H1 (cell line): ENCODE data around the gene EHBP1. TPM values are rescaled to one million over a fixed set of nuclear protein-coding genes. Genes with fewer than 3 reads are reported as not detected.

Experiments
- CTCF ChIA-PET: fragments of 300-600 bp; sonication (Branson Sonifier 250); formaldehyde crosslinking; loops from one replicate; lab custom pipeline; 2021; ENCODE audit not compliant: partially characterized antibody; lab: Charles Lee
- POLR2A ChIA-PET: fragments of 300-600 bp; sonication (Branson Sonifier 250); formaldehyde crosslinking; loops from one replicate; lab custom pipeline; 2021; ENCODE audit warnings: inconsistent platforms; ENCODE audit not compliant: partially characterized antibody; lab: Charles Lee
- DNase-seq, 2 experiments: peaks; one replicate each; pipeline versions ENCODE4 v3.0.0 to v3.0.0-alpha.2; 2010 to 2022; ENCODE audit warnings: low spot score in 2 of 2, low read depth in 1 of 2, mixed read lengths in 1 of 2
- FAIRE-seq: peaks from 2 replicates; lab custom pipeline; 2011; peaks lifted over from hg19 to GRCh38; lab: Jason Lieb, UNC
- H2AFZ ChIP-seq: 2 replicates; pipeline ENCODE4 v1.8.1; 2012; ENCODE audit warnings: low read length, inconsistent platforms
- H2AK5ac ChIP-seq: 2 replicates; pipeline ENCODE4 v1.6.1; 2013; ENCODE audit warnings: low read depth, low read length
- H2BK120ac ChIP-seq: replicated peaks from 2 replicates; pipeline ENCODE3; 2013; ENCODE audit warnings: low read depth, low read length, inconsistent platforms
- H2BK12ac ChIP-seq: 2 replicates; pipeline ENCODE4 v1.6.1; 2013; ENCODE audit warnings: low read depth, low read length
- H2BK15ac ChIP-seq: 2 replicates; pipeline ENCODE4 v1.6.1; 2013; ENCODE audit warnings: low read length
- H2BK20ac ChIP-seq: 2 replicates; pipeline ENCODE4 v1.6.1; 2013; ENCODE audit warnings: low read length
- H2BK5ac ChIP-seq: 2 replicates; pipeline ENCODE4 v1.6.1; 2013; ENCODE audit warnings: low read depth, low read length
- H3K14ac ChIP-seq: 2 replicates; pipeline ENCODE4 v1.6.1; 2013; ENCODE audit warnings: inconsistent platforms; ENCODE audit not compliant: insufficient read length
- H3K18ac ChIP-seq: 2 replicates; pipeline ENCODE4 v1.6.1; 2013; ENCODE audit warnings: low read length; ENCODE audit errors: extremely low read depth
- H3K23ac ChIP-seq: 2 replicates; pipeline ENCODE4 v1.6.1; 2013; ENCODE audit warnings: inconsistent platforms; ENCODE audit not compliant: insufficient read length
- H3K23me2 ChIP-seq: 2 replicates; pipeline ENCODE4 v1.6.1; 2013; ENCODE audit warnings: low read depth, low read length
- H3K27ac ChIP-seq: 2 replicates; pipeline ENCODE4 v1.6.1; 2011; ENCODE audit warnings: low read depth, low read length, inconsistent platforms
- H3K27me3 ChIP-seq, 4 experiments: replicated peaks in 1 of 4; 1 replicate in 1 of 4; 2 replicates in 3 of 4; pipeline versions ENCODE4 v1.6.1 to v1.8.1; 2011 to 2013; ENCODE audit warnings: low read length in 3 of 4, mild to moderate bottlenecking in 3 of 4, inconsistent platforms in 2 of 4, mixed read lengths in 2 of 4, moderate library complexity in 1 of 4; ENCODE audit not compliant: control insufficient read depth in 3 of 4, insufficient read depth in 3 of 4; ENCODE audit errors: extremely low read depth in 1 of 4
- H3K36me3 ChIP-seq, 4 experiments: 2 replicates each; pipeline versions ENCODE4 v1.6.1 to v1.8.1; 2011 to 2013; ENCODE audit warnings: mild to moderate bottlenecking in 4 of 4, low read length in 3 of 4, moderate library complexity in 2 of 4, control low read depth in 1 of 4, inconsistent platforms in 1 of 4; ENCODE audit not compliant: insufficient read depth in 4 of 4, control insufficient read depth in 2 of 4
- H3K4ac ChIP-seq: replicated peaks from 2 replicates; pipeline ENCODE3; 2013; ENCODE audit warnings: low read length, low read depth, mixed read lengths, inconsistent platforms; ENCODE audit not compliant: insufficient read length
- H3K4me1 ChIP-seq, 4 experiments: replicated peaks in 1 of 4; 1 replicate in 1 of 4; 2 replicates in 3 of 4; pipeline versions ENCODE4 v1.6.1 to v1.8.1; 2011 to 2013; ENCODE audit warnings: low read length in 3 of 4, inconsistent platforms in 2 of 4, mixed read lengths in 1 of 4; ENCODE audit not compliant: insufficient read depth in 4 of 4, control insufficient read depth in 3 of 4
- H3K4me2 ChIP-seq, 2 experiments: 2 replicates each; pipeline versions ENCODE4 v1.6.1 to v1.8.1; 2011 to 2013; ENCODE audit warnings: low read depth in 2 of 2, low read length in 2 of 2, control low read depth in 1 of 2, inconsistent platforms in 1 of 2, mild to moderate bottlenecking in 1 of 2; ENCODE audit not compliant: insufficient read depth in 1 of 2
- H3K4me3 ChIP-seq, 4 experiments: fragments of 200-600, 300-600 bp in 1 of 4; sonication (generic), shearing (Covaris generic), sonication (Bioruptor Twin) in 1 of 4; 2 replicates each; pipeline versions ENCODE4 v1.5.1 to v1.8.1; 2011 to 2016; ENCODE audit warnings: low read length in 4 of 4, low read depth in 3 of 4, control low read depth in 2 of 4, inconsistent platforms in 2 of 4, mild to moderate bottlenecking in 2 of 4, mixed read lengths in 1 of 4, moderate library complexity in 1 of 4; ENCODE audit not compliant: insufficient read depth in 2 of 4; ENCODE audit errors: extremely low read depth in 1 of 4
- H3K56ac ChIP-seq: replicated peaks from 2 replicates; pipeline ENCODE3; 2013; ENCODE audit warnings: low read depth, mild to moderate bottlenecking, mixed read lengths, low read length, inconsistent platforms; ENCODE audit not compliant: insufficient read length
- H3K79me1 ChIP-seq: 2 replicates; pipeline ENCODE4 v1.6.1; 2013; ENCODE audit warnings: low read depth, low read length, control low read depth
- H3K79me2 ChIP-seq, 2 experiments: 2 replicates each; pipeline versions ENCODE4 v1.6.1 to v1.8.1; 2012 to 2013; ENCODE audit warnings: low read length in 2 of 2, mild to moderate bottlenecking in 2 of 2, inconsistent platforms in 1 of 2; ENCODE audit not compliant: insufficient read depth in 2 of 2, control insufficient read depth in 1 of 2
- H3K9ac ChIP-seq, 4 experiments: replicated peaks in 1 of 4; 1 replicate in 1 of 4; 2 replicates in 3 of 4; pipeline versions ENCODE4 v1.6.1 to v1.8.1; 2011 to 2013; ENCODE audit warnings: low read depth in 3 of 4, low read length in 3 of 4, control low read depth in 2 of 4, mild to moderate bottlenecking in 2 of 4, moderate library complexity in 2 of 4, inconsistent platforms in 1 of 4; ENCODE audit errors: extremely low read depth in 1 of 4
- H3K9me3 ChIP-seq, 2 experiments: 2 replicates each; pipeline versions ENCODE4 v1.6.1 to v1.8.1; 2012 to 2013; ENCODE audit warnings: mild to moderate bottlenecking in 2 of 2, moderate library complexity in 2 of 2, control low read depth in 1 of 2, inconsistent platforms in 1 of 2, low read depth in 1 of 2, low read length in 1 of 2, mixed read lengths in 1 of 2; ENCODE audit not compliant: insufficient read depth in 2 of 2
- H4K20me1 ChIP-seq, 2 experiments: replicated peaks in 1 of 2; 2 replicates each; pipeline versions ENCODE3 to v1.8.1; 2011 to 2013; ENCODE audit warnings: inconsistent platforms in 2 of 2, low read length in 2 of 2, mild to moderate bottlenecking in 1 of 2; ENCODE audit not compliant: insufficient read depth in 2 of 2, control insufficient read depth in 1 of 2
- H4K5ac ChIP-seq: 2 replicates; pipeline ENCODE4 v1.6.1; 2013; ENCODE audit warnings: low read length, low read depth, mixed read lengths, inconsistent platforms; ENCODE audit not compliant: insufficient read length
- H4K8ac ChIP-seq: 2 replicates; pipeline ENCODE4 v1.8.0; 2013; ENCODE audit warnings: mild to moderate bottlenecking, moderate library complexity, low read length, inconsistent platforms; ENCODE audit not compliant: insufficient read depth; ENCODE audit errors: extremely low read depth
- H4K91ac ChIP-seq: replicated peaks from 2 replicates; pipeline ENCODE3; 2013; ENCODE audit warnings: low read length, mixed read lengths, inconsistent platforms; ENCODE audit not compliant: insufficient read length
- BCL11A ChIP-seq, 2 experiments: IDR thresholded peaks; one replicate each; pipeline ENCODE4 v1.6.1; 2011; ENCODE audit warnings: low read depth in 2 of 2, low read length in 2 of 2, mild to moderate bottlenecking in 2 of 2
- CHD1 ChIP-seq: IDR thresholded peaks from 2 replicates; pipeline ENCODE4 v1.6.1; 2012; ENCODE audit warnings: low read depth, low read length, improper control_type of control experiment
- CTCF ChIP-seq, 3 experiments: IDR thresholded peaks; 1 replicate in 2 of 3; 2 replicates in 1 of 3; pipeline versions ENCODE4 v1.5.1 to v1.6.1; 2011; ENCODE audit warnings: low read length in 3 of 3, mild to moderate bottlenecking in 3 of 3, inconsistent platforms in 2 of 3, low read depth in 1 of 3, moderate library complexity in 1 of 3; ENCODE audit not compliant: insufficient read depth in 1 of 3; ENCODE audit errors: control extremely low read depth in 1 of 3
- EP300 ChIP-seq, 2 experiments: IDR thresholded peaks; 1 replicate in 1 of 2; 2 replicates in 1 of 2; pipeline ENCODE4 v1.6.1; 2011 to 2012; ENCODE audit warnings: low read depth in 2 of 2, low read length in 2 of 2, mild to moderate bottlenecking in 2 of 2, borderline replicate concordance in 1 of 2, inconsistent platforms in 1 of 2, moderate library complexity in 1 of 2
- MAFK ChIP-seq: IDR thresholded peaks from 2 replicates; pipeline ENCODE4 v1.6.1; 2012; ENCODE audit warnings: low read depth, mild to moderate bottlenecking, improper control_type of control experiment, low read length
- NANOG ChIP-seq: IDR thresholded peaks from 2 replicates; pipeline ENCODE4 v1.6.1; 2011; ENCODE audit warnings: low read length, low read depth, mild to moderate bottlenecking, inconsistent platforms; ENCODE audit not compliant: insufficient read depth, poor library complexity, severe bottlenecking
- POU5F1 ChIP-seq: IDR thresholded peaks from 2 replicates; pipeline ENCODE4 v1.6.1; 2011; ENCODE audit warnings: low read depth, mild to moderate bottlenecking, low read length, moderate library complexity
- SIX5 ChIP-seq: IDR thresholded peaks from 2 replicates; pipeline ENCODE4 v1.6.1; 2011; ENCODE audit warnings: mild to moderate bottlenecking, low read depth, low read length
- TAF1 ChIP-seq: IDR thresholded peaks from 2 replicates; pipeline ENCODE4 v1.6.1; 2011; ENCODE audit warnings: mild to moderate bottlenecking, low read depth, low read length
- TBP ChIP-seq: IDR thresholded peaks from 2 replicates; pipeline ENCODE4 v1.6.1; 2011; ENCODE audit warnings: low read depth, low read length, improper control_type of control experiment
- WGBS, 2 experiments: shearing (Covaris generic) in 1 of 2; methylation state at CpG; one replicate each; pipeline versions ENCODE4 v1.1.6 to v1.1.7; 2013 to 2015; ENCODE audit warnings: low lambda C conversion rate in 2 of 2, mixed read lengths in 2 of 2, inconsistent platforms in 1 of 2, low coverage in 1 of 2, missing lambda C conversion rate in 1 of 2; ENCODE audit not compliant: insufficient replicate concordance in 2 of 2, insufficient coverage in 1 of 2, insufficient read length in 1 of 2; ENCODE audit errors: extremely low coverage in 1 of 2, missing lambda C conversion rate in 1 of 2; 5-methylcytosine and 5-hydroxymethylcytosine counted together
- polyA plus RNA-seq, 7 experiments: library from polyadenylated mRNA; depleted of rRNA in 3 of 7; stranded (reverse) in 5 of 7; unstranded in 2 of 7; fragments of >200 nt in 5 of 7; fragments of 200-250 nt in 2 of 7; gene quantifications; 1 replicate in 5 of 7; 2 replicates in 1 of 7; 4 replicates in 1 of 7; pipeline versions ENCODE4 v1.2.1 to v1.2.3, GENCODE V29; 2011 to 2013; ENCODE audit warnings: missing spikeins in 2 of 7, mixed read lengths in 2 of 7
- total RNA-seq: library from RNA; stranded (reverse); fragmentation: NEBNext Ultra II Directional; extraction: Animal tissue kit (Norgen Biotek cat#: 25700); gene quantifications from 2 replicates; pipeline ENCODE4 v1.2.1, GENCODE V29; 2021

EHBP1 gene
- total and polyA plus RNA-seq, 2 of the 8 experiments (the other 6 are each of a cell fraction or from before 2014, with no cell fraction given) = 12.0 to 64.1 TPM

- no peak overlapping the region for H4K5ac ChIP-seq
- H3K9ac ChIP-seq = no peak overlapping the region
- ChIA-PET CTCF (interaction anchor here (1.3 kb wide), 1 partner anchor 11 kb away, joined by 4 read pairs; no protein-coding TSS in a partner anchor), POLR2A (no interaction called here)
- H4K91ac ChIP-seq = no peak overlapping the region
- 89% methylated on average over 2 of the region's 2 CpGs; no CpG with 5 or more reads in 1 of the 2 experiments for WGBS, 2 experiments
- no peaks in the 10 kb centered on the region for H3K23me2 ChIP-seq
- H3K79me2 ChIP-seq = no peaks in the 10 kb centered on the region
- no peak overlapping the region for H4K8ac ChIP-seq
- no peak overlapping the region for H3K14ac ChIP-seq
- no peak overlapping the region for H2BK12ac ChIP-seq
- H3K4me2 ChIP-seq = no peak overlapping the region
- no peak overlapping the region for H3K18ac ChIP-seq
- no peak overlapping the region for H3K27ac ChIP-seq
- H2BK120ac ChIP-seq = no peak overlapping the region
- H3K4me1 ChIP-seq = no peaks in the 10 kb centered on the region
- no peaks in the 10 kb centered on the region for H3K27me3 ChIP-seq
- no peak overlapping the region for H2AFZ ChIP-seq
- no peaks in the 10 kb centered on the region for H3K9me3 ChIP-seq
- no peak overlapping the region for H3K4ac ChIP-seq
- FAIRE-seq (no peak), DNase-seq (no peak)
- no peak overlapping the region for H3K56ac ChIP-seq
- no peak overlapping the region for H3K4me3 ChIP-seq
- no peak overlapping the region for H2BK15ac ChIP-seq
- no peak overlapping the region for H2AK5ac ChIP-seq
- no peak overlapping the region for H2BK5ac ChIP-seq
- H3K36me3 ChIP-seq = no peaks in the 10 kb centered on the region
- TF ChIP-seq TBP (no peak), EP300 (IDR thresholded peaks at IDR 0.05; ENCODE audit: borderline replicate concordance in 1 of 2, low read depth in 2 of 2, low read length in 2 of 2) (no peak), MAFK (no peak), CTCF (IDR thresholded peaks at IDR 0.05; ENCODE audit: control extremely low read depth in 1 of 3, insufficient read depth in 1 of 3, low read depth in 1 of 3, low read length in 3 of 3) (no peak), BCL11A (IDR thresholded peaks at IDR 0.05; ENCODE audit: low read depth in 2 of 2, low read length in 2 of 2) (no peak), NANOG (no peak), SIX5 (no peak), TAF1 (no peak), POU5F1 (no peak), CHD1 (no peak)
- H3K79me1 ChIP-seq = no peaks in the 10 kb centered on the region
- peaks cover 0 to 1% of the 10 kb centered on the region in 2 experiments for H4K20me1 ChIP-seq
- no peak overlapping the region for H3K23ac ChIP-seq
- no peak overlapping the region for H2BK20ac ChIP-seq
These were observed 91.6 kb downstream of the EHBP1 start for GRCh38 chr2:62797107-62797506.
